ENCODE measurements around the gene PBX2.
A peak's percentile ranks its signal among the peaks of the same experiment; 100 is the strongest.
"Not testable (repeated sequence)": the region's sequence is repeated elsewhere in the genome, so short reads cannot be mapped to it uniquely, and the experiment has no call there.

PBX2 gene

DNA sequence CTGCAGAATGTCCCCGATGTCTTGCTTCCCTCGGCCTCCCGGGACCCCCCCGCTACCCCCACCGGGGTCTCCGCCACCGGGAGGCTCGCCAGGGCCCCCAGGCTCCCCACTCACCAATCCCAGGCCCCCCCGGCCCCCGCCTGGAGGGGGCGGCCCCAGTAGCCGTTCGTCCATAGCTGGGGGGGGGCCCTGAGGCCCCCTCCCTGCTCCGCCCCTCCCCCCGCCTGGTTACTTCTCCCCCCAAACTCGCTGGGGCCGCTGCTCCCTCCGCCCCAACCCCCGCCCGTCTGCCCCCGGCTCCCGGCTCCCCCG is 304 bp downstream of the PBX2 start:
- no peak for DNase-seq (ENCODE audit: low read depth)
- no peak for TF ChIP-seq CTCF (IDR thresholded peaks at IDR 0.05; ENCODE audit: insufficient read depth, low read depth, low read length, missing control alignments)
- peak overlapping the region; percentile 64 for H3K4me3 ChIP-seq (ENCODE audit: low read length)

DNA sequence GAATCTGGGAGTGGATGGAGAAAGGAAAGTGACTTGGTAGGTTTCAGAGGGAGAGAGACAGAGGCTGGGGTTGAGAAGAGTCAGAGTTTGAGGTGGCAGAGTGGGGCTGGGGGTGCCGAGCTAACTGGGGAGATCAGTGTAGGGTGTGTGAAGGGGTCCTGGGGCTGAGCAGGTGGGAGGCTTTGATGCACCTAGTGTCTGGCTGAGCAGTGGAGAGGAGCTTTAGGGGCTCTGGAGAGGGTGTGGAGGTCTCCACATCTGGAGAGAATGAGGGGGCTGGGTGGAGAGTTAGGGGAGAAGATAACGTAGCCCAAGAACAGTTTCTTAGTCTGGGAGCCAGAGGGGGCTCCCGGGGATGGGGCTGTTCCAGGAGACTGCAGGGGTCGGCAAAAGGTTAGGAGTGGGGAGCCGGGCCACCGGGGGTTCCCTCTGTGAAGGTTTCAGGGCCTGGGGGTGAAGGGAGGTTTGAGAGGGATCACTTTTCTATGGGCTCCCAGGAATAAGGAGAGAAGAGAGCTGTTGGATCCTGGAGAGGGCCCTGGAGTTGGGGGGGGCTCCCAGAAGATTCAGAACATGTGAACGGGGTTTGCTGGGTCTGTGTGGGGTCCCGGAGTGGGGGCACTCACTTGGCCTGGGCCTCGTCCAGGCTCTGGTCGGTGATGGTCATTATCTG is 797 bp downstream of the PBX2 start:
- peak overlapping the region; percentile 64 for H3K4me3 ChIP-seq (ENCODE audit: low read length)
- TF ChIP-seq CTCF (IDR thresholded peaks at IDR 0.05; ENCODE audit: insufficient read depth, low read depth, low read length, missing control alignments): no peak
- DNase-seq (ENCODE audit: low read depth): no peak

GRCh38 chr6:32188381-32189068 is 1.5 kb downstream of the PBX2 start:
- no peak for DNase-seq (ENCODE audit: low read depth)
- peak overlapping the region; percentile 64 for H3K4me3 ChIP-seq (ENCODE audit: low read length)
- TF ChIP-seq CTCF (IDR thresholded peaks at IDR 0.05; ENCODE audit: insufficient read depth, low read depth, low read length, missing control alignments): no peak

DNA sequence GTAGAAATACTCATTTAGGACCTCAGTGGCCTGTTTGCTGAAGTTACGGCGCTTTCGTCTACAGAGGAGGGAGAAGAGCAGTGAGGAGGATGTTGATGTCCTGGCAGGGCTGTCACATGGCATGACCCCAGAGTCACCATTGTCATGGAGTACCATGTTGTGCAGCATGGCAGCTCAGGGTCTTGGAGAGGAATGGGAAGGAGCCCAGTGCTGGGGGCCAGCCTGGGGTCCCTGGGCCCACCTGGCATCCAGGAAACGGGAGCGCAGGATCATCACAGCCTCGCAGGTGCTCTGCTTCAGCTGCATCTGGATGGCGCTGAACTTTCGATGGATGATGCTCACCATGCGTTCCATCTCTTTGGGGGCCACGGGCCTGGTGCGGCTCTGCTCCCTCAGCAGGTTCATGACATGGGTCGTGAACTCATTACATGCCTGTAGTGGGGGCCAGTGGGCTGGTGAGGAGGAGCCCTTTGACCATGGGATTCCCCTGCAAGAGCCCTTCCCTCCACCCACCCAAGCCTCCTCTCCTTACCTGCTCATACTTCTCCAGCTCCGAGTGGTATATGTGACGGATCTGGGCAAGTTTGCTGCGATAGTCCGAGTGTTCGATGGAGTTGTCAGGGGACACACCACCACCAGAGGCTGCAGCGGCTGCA is 2.1 kb downstream of the PBX2 start:
- H3K4me3 ChIP-seq (ENCODE audit: low read length); DNase-seq (ENCODE audit: low read depth): not testable (repeated sequence)

DNA sequence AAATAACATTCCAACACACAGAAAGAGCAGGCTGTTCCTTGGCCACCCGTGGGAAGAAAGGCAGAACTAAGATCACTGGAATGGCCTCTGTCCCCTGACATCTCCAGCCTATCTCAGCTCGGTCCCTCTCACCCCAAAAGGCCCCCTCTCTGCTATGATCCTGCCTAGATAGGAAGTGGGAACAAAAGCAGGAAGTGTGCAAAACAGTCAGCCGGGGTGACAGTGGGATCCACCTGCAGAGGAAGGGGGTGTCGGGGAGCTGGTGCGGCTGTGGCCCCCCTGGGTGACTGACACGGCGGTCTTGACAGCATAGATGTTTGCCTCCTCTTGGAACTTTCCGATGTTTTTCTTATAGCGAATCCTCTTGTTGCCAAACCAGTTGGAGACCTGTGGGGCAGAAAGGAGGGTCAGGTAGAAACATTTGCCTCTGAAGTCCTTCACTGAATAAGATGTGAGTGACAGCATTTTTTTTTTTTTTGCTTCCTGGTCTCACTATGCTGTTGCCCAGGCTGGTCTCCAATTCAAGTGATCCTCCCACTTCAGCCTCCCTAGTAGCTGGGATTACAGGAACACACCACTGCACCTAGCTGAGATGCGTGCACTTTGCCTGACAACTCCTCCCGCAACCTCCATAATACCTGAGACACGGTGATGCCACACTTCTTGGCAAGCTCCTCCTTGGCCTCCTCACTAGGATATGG is 2.8 kb downstream of the PBX2 start:
- no peak for DNase-seq (ENCODE audit: low read depth)
- H3K4me3 ChIP-seq (ENCODE audit: low read length): no peak overlapping the region
- TF ChIP-seq CTCF (IDR thresholded peaks at IDR 0.05; ENCODE audit: insufficient read depth, low read depth, low read length, missing control alignments): no peak

GRCh38 chr6:32186151-32186840 is 3.7 kb downstream of the PBX2 start:
- not testable (repeated sequence) for H3K4me3 ChIP-seq (ENCODE audit: low read length); DNase-seq (ENCODE audit: low read depth)

GRCh38 chr6:32185681-32186131 is 4.3 kb downstream of the PBX2 start:
- DNase-seq (ENCODE audit: low read depth): peak; percentile 85
- H3K4me3 ChIP-seq (ENCODE audit: low read length): not testable (repeated sequence)

DNA sequence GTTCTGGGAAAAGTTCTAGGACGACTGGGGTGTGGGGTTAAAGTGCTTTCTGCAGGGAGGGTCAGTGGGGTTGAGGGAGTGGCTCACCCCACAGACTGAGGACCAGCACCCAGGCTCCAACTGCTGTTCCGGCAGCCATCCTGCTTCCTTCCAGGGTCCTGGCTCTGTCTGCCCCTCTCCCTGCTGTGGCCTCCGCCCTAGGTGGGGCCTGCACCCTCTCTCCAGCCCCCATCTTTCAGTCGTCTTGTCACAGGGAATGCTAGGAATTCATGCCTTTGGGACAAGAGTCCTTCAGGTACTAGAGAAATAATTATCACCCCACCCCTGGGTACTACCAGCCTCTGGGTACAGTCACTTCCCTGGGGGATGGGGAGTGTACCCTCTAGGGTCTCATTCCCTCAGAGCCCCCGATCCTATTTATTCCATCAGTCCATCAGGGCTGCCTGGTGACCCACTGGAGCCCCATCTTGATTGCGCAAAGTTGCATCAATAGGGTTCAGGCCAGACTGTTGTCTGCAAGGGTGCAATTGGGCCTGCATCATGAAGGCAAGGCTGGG is 5.8 kb downstream of the PBX2 start, which contains the start of gene AGER:
AGER (minus strand) TSS at position 170 of the 557 bp plus-strand sequence; CDS start at position 139, 31 bp downstream.
- H3K4me3 ChIP-seq (ENCODE audit: low read length): no peak within 1 kb of the TSS
- DNase-seq (ENCODE audit: low read depth): no peak
- no peak for TF ChIP-seq CTCF (IDR thresholded peaks at IDR 0.05; ENCODE audit: insufficient read depth, low read depth, low read length, missing control alignments)
